NCI-H1930 (cell line): ENCODE measurements around the gene SCYGR8.
"Not testable (repeated sequence)": the region's sequence is repeated elsewhere in the genome, so short reads cannot be mapped to it uniquely, and the experiment has no call there.

ENCODE experiments used
- DNase-seq, 2 experiments: peaks; one replicate each; lab custom pipeline; 2025; lab: John Stamatoyannopoulos, UW

The SCYGR8 gene, protein sequence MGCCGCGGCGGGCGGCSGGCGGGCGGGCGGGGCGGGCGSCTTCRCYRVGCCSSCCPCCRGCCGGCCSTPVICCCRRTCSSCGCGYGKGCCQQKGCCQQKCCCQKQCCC

DNA sequence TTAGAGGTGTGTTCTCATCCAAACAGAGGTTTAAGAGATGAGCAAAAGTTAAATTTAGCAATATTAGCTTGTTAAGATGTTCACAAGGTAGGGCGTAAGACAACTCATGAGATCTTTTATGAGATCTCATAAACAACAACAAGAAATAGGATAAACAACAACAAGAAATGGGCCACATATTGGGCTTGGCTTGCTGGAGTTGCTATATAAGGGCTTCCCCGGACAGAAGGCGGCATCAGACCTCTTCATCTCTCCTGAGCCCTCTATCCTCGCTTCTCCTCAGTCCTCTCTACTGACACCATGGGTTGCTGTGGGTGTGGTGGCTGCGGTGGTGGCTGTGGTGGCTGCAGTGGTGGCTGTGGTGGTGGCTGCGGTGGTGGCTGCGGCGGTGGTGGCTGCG lies at the start of gene SCYGR8:
Gene SCYGR8 (plus strand): TSS at position 301 of the 400 bp plus-strand sequence. CDS start 0 bp downstream, at position 301.
- DNase-seq = no peak

DNA sequence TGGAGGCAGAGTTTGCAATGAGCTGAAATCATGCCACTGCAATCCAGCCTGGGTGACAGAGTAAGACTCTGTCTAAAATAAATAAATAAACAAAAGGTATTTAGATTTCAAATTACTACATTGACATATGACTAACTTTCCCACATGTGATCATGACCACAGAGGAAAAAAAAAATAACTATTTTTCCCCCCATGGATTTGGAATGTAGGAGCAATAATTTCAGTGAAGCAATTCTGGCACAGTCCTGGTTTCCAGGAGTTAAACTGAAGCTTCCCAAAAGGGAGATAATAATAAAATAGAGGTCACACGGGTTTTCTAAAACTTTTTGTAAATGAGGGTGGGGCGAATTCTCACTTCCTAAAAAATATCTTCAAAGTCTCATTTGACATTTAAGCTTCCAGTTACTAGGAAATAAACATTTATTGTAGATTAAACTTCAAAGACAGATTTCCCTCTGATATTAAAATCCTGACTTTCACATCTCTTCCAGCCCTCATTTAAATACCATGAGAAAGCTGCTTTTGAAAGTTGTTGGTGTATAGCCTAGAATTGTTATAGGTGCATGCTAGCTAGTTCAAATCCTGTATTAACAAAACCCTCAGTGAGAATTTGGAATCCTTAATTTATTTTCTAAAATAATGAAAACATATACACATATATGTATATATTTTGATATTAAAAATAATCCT lies 48.6 kb upstream of the SCYGR8 start:
- DNase-seq = no peak

DNA sequence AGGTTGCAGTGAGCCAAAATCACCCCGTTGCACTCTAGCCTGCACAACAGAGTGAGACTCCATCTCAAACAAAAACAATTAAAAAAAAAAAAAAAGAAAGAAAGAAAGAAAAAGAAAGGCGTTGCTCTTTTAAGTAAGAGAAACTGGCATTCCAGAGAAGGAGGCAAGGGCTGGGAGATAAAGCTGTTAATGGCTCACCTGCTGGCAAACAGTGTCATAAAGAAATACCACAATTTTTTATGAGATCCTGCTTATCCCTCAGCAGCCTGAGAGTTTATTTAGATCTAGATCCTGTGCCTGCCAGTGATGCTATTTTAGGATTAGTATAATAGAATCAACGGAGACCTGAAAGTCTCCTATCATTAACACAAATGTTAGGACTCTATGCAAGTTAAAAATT lies 44.1 kb upstream of the SCYGR8 start:
- DNase-seq = no peak

DNA sequence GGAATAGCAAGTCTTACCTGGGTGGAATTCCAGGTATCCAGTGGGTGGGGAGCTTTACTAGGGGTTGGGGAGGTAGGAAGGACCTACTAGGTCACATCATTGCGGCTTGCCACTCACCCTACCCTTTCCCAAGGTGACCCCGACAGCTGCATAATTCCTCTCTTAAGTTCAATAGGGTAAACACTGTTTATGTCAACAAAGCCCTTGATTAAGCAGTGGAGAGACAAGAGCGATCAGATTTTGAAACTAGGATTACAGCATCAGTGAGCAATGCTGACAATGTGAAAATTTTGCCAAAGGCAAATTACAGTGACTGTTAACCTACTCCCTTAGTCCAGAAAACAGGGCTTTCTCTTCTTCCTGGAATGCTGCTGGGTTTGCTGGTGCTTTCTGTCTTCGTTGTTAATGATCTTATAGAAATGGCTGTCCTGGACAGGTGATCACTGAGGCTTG lies 42.4 kb upstream of the SCYGR8 start:
- DNase-seq = no peak

DNA sequence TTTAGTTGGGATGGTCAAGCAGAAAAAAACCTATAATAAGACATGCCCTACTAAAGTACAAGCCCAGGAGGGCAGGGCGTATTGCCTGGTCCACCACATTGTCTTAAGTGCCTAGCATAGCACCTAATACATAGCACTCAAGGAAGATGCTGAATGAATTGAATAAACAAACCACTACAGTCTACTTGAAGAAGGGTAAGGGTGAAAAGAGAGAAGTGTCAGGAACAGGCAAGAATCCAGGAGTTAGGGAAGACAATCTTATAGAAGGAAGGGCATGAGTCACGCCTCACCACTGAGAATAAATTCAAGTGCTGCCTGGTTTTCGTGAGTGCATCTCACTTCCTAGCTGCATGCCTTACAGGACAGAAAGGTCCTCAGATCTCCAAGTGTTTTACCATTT lies 41.7 kb upstream of the SCYGR8 start:
- no peak for DNase-seq

DNA sequence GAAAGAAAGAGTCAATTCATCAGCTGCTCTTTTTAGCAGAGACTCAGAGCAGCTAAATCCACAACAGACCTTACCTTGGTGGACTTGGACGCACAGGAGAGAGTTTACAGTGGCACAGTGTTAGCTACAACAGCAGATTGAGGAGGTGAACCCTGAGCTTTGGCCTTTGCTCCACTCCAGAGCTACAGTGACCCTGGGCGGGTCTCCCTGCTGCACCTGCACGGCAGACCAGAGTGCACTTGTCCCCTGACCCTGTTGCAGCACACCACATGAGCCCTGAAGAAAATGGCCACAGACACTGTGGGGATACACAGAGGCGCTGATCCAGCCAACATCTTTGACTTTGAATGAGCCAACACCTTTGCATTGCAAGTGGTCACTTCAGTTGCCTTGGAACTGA lies 38.8 kb upstream of the SCYGR8 start:
- no peak for DNase-seq

DNA sequence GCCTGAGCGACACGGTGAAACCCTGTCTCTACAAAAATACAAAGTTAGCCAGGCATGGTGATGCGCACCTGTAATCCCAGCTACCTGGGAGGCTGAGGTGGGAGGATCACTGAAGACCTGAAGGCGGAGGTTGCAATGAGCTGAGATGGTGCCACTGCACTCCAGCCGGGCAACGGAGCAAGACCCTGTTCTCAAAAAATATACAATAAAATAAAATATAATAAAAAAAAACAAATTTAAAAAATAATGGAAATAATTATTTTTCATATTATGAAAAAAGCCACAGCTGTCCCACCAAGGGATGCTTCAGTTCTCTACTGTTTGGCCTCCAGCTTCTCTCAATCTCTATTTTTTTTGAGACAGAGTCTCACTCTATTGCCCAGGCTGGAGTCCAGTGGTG lies 38.3 kb upstream of the SCYGR8 start:
- no peak for DNase-seq

DNA sequence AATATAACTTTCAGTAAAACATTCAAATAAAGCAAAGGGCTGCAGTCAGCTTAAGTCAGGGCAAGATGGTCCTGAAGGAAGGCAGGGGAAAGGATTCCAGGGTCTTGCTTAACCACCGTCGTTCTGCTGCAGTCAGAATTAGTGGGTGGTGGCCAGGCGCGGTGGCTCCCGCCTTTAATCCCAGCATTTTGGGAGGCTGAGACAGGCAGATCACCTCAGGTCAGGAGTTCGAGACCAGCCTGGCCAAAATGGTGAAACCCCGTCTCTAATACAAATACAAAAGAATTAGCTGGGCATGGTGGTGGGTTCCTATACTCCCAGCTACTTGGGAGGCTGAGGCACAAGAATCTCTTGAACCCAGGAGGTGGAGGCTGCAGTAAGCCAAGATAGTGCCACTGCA lies 34.7 kb upstream of the SCYGR8 start:
- no peak for DNase-seq

DNA sequence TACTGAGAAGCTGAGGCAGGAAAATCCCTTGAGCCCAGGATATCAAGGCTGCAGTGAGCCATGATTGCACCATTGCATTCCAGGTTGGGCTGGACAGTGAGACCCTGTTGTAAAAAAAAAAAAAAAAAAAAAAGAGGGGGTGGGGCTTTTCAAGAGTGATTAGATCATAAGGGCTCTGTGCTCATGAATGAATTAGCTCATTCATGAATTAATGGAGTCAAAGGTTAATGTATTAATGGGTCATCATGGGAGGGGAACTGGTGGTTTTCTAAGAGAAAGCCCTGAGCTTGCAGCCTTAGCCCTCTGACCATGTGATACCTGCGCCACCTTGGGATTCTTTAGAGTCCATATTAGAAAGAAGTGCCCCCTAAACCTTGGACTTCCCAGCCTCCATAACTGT lies 32.4 kb upstream of the SCYGR8 start:
- no peak for DNase-seq

DNA sequence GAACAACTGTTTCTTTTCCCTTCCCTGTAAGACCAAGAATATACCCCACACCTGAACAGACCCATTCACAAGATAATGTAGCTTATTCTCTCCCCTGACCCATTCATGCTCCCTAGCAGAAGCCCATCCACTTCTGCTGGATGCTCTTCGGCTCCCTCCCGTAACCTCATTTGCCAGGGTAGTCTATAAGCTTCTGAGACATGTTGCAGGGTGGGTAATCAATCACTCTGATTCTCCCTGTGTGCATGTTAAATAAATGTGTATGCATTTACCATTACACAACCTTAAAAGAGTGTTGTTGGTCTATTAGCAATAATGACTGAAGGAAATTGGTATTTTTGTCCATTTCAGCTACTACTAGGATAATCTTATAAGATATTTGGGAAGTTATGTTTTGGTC lies 29.2 kb upstream of the SCYGR8 start:
- DNase-seq = no peak

DNA sequence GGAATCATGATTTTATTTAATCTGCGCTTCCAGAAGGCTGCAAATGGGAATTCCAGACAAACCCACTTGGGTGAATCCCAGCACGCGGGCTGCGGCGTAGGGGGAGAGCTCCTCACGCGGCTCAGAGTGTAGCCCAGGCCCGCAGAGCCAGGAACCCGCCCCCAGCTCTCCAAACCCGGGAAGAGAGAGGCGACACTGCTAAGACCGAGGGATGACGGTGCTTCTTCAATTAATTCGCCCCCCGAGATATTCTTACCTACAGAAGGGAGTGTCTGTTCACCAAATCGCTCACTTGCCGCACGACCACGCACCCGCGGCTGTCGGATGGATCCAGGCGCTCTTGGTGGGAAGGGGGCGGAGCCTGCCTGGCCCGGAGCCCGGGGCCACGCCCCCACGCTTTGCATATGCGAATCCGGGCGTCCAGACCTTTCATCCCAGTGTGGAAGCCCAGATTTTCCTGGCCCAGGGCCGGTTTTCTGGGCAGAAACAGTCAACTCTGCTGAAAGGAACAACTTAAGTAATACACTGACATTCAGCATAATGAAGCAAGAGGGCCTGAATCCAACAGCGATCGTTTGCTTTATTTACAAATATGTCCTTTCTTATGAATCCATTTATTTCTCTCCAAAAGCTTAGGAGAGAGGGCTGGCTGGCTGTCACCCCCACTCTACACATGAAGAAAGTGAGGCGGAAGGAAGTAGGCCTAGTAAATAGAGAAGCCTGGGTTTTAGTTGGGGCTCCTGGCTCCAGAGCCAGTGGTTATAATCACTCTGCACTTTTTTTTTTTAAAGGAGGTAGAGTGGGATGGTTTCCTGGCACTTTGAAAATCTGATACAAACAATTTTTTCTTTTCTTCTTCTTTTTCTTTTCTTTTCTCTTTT lies 27.8 kb upstream of the SCYGR8 start, which contains the start of gene SLC19A3:
Gene SLC19A3 (minus strand): TSS at position 342 of the 881 bp plus-strand sequence. CDS start 15,710 bp downstream, outside the sequence.
- DNase-seq = peak in 1 of 2 experiments; percentile 34

DNA sequence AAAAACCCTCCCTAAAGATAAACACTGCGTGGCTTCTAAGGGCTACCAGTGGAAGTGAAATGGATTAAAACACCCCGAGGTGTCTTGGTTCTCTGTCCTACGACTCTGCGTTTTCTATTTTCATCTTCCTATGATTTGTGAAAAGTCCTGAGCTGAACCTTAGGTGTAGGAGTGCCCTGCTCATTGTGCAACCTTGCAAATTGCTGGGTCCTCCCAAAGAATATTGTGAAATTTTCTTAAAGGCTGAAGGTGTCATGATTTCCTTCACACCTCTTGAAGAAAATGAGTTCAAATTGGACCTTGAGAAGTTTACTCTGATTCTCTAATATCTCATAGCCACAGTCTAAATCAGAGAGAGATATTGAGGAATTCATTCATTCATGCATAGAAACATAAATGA lies 26.1 kb upstream of the SCYGR8 start:
- no peak for DNase-seq

DNA sequence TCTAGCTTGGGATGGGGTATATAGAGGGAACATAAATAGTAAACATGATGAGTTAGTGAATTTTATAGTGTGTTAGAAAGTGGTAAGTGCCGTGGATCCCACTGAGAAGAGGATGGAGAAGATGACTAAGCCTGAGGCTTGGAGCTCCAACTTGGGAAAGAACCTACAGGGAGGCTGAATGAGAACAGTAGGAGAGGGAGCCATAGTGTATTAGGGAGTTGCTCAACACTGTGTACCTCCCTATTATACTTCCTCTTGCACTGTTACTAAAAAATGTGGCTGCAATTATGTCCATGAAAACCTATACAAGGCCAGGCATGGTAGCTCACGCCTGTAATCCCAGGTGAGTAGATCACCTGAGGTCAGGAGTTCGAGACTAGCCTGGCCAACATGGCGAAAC lies 25.0 kb upstream of the SCYGR8 start:
- no peak for DNase-seq

DNA sequence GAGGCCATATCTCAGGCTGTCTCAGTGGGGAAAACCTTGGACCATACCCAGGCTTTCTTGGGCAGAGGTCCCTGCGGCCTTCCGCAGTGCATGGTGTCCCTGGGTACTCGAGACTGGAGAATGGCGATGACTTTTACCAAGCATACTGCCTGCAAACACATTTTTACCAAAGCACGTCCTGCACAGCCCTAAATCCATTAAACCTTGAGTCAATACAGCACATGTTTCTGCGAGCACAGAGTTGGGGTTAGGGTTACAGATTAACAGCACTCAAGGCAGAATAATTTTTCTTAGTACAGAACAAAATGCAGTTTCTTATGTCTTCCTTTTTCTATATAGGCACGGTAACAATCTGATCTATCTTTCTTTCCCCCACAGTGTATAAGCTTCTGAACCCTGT lies 22.9 kb upstream of the SCYGR8 start:
- DNase-seq = not testable (repeated sequence)

DNA sequence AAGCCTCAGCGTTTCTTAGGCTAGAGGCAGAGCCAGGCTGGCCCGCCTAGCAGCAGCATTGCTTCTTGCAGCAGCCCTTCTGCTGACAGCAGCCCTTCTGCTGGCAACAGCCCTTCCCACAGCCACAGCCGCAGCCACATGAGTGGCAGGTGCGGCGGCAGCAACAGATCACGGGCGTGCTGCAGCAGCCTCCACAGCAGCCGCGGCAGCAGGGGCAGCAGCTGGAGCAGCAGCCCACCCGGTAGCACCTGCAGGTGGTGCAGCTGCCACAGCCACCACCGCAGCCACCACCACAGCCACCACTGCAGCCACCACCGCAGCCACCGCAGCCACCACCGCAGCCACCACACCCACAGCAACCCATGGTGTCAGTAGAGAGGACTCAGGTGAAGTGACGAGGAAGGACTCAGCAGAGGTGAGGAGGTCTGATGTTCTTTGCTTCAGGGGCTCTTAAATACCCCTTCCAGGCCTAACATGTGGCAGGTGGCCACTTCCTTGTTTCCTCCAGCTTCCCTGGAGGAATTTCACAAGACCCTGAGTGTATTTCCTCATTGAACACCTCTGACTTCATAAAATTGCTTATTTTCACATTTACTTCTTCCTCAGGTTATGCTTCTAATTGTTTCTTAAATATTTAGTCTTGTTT lies 21.2 kb upstream of the SCYGR8 start, which contains the start of gene SCYGR6:
Gene SCYGR6 (minus strand): TSS at position 364 of the 646 bp plus-strand sequence. CDS start 0 bp downstream, at position 364.
- DNase-seq = no peak

DNA sequence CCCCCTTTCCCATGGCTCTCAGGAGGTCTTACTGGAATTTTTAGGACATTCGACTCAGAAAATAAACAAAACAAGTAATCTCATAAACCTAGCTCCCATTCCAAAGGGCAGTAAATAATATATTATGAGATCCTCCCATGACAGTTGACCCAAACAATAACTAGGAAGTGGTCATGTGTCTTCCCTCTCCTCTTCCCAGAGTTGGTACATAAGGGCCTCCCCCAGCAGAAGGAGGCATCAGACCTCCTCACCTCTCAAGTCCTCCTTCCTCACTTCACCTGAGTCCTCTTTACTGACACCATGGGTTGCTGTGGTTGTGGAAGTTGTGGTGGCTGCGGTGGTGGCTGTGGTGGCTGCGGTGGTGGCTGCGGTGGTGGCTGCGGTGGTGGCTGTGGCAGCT lies 17.7 kb upstream of the SCYGR8 start, which contains the start of gene SCYGR7:
Gene SCYGR7 (plus strand): TSS at position 301 of the 400 bp plus-strand sequence. CDS start 0 bp downstream, at position 301.
- DNase-seq = no peak

DNA sequence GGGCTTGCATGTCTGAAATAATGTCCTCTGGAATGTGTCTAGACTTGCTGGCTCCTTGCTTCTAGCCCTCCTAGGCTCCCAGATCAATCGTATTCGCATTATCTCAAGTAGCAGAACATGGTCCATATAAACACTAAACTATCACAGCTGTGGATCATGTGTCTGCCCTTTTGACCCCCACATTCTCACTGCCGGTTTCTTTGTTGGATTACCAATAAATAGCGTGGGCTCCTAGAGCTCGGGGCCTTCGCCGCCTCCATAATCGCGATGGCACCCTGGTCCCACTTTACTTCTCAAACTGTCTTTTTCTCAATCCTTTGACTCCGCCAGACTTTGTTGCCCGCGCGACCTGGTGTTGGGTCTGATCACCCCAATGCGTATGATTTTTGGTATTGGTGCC lies 6.3 kb upstream of the SCYGR8 start:
- DNase-seq = no peak

DNA sequence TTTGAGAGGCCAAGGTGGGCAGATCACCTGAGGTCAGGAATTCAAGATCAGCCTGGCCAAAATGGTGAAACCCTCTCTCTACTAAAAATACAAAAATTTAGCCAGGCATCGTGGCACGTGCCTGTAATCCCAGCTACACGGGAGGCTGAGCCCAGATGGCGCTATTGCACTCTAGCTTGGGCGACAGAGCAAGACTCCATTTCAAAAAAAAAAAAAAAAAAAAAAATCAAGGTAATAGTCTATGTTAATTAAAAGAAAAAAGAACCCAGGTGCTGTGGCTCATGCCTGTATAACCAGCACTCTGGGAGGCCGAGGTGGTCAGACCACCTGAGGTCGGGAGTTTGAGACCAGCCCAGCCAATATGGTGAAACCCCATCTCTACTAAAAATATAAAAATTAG lies 5.0 kb upstream of the SCYGR8 start:
- not testable (repeated sequence) for DNase-seq

DNA sequence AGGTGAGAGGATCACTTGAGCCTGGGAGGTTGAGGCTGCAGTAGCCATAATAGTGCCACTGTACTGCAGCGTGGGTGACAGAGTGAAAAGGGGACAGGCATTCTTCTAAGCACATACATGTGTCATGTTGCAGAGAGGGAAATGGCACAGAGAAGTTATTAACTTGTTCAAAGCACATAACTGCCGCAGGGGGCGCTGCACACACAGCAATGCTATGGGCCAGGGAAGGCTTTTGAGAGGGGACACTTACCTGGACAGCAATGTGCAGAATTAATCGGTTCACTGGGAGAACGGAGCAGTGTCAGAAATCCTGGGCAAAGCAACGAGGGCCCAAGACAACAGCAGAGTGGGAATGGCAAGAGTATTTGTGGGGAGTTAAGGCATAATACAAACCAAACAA lies 2.4 kb downstream of the SCYGR8 start:
- DNase-seq = no peak

DNA sequence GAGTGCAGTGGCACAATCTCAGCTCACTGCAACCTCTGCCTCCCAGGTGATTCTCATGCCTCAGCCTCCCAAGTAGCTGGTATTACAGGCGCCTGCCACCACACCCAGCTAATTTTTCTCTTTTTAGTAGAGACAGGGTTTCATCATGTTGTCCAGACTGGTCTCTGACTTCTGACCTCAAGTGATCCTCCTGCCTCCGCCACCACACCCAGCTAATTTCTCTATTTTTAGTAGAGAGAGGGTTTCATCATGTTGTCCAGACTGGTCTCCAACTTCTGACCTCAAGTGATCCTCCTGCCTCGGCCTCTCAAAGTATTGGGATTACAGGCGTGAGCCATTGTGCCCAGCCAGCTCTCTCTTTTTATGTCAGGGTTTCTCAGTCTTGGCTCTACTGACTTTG lies 10.6 kb downstream of the SCYGR8 start:
- not testable (repeated sequence) for DNase-seq

DNA sequence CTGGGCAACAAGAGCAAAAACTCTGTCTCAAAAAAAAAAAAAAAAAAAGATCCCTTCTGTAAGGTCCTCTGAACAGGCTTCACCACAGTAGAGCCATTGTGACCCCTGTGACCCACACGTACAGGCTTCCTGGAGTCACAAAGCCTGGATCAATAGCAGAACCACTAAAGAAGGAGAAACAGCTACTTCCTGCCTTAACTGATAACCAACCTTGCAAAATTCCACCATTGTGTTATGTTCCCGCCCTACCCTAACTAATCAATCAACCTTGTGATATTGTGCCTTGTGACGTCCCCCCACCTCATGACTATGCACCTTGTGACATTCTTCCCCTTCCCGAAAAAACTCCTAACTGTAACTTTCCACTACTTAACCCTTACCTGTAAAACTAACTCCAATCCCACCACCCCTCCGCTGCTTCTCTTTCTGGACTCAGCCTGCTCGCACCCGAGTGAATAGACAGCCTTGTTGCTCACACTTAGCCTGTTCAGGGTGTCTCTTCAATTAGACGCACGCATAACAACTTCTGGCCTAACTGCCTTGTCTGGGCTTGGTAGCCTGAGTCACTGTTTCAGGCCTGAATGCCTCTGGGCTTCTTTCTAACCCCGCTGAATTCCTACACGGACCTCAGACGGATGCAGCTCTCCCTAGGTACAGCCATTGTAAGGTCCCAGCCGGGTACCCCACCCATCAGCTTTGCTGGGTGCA lies 13.9 kb downstream of the SCYGR8 start:
- DNase-seq = no peak
